HepG2 (cell line): ENCODE data around the gene CACNA1D. TPM values are rescaled to one million over a fixed set of nuclear protein-coding genes. Genes with fewer than 3 reads are reported as not detected.
A peak's percentile ranks its signal among the peaks of the same experiment; 100 is the strongest.

Source experiments
- ATM ChIP-seq: fragments of 450-650 bp; IDR thresholded peaks from 2 replicates; pipeline ENCODE4 v1.7.1; 2017; ENCODE audit warnings: mild to moderate bottlenecking, borderline replicate concordance
- FOXO1 ChIP-seq: sonication (generic); formaldehyde crosslinking; IDR thresholded peaks from 2 replicates; pipeline ENCODE4 v1.4.0; 2020; ENCODE audit warnings: missing genetic modification reagents
- GTF2F1 ChIP-seq: fragments of 150-350 bp; IDR thresholded peaks from 2 replicates; pipeline ENCODE4 v1.6.1; 2014; ENCODE audit warnings: low read length
- HMGA1 ChIP-seq: sonication (generic); formaldehyde crosslinking; conservative IDR thresholded peaks from 2 replicates; pipeline ENCODE4 v1.4.0; 2020; ENCODE audit warnings: missing genetic modification reagents
- IRF1 ChIP-seq: sonication (generic); formaldehyde crosslinking; IDR thresholded peaks from 2 replicates; pipeline ENCODE4 v1.4.0; 2020; ENCODE audit warnings: low read depth, mild to moderate bottlenecking, missing genetic modification reagents
- KAT7 ChIP-seq: IDR thresholded peaks from 2 replicates; pipeline ENCODE4 v1.6.1; 2018; ENCODE audit warnings: borderline replicate concordance, missing compliant biosample characterization
- KDM5A ChIP-seq: fragments of 200-600 bp; sonication (generic); IDR thresholded peaks from 2 replicates; pipeline ENCODE4 v1.7.0; 2018; ENCODE audit warnings: antibody characterized with exemption, mild to moderate bottlenecking, low read length, borderline replicate concordance
- MAFG ChIP-seq: sonication (generic); formaldehyde crosslinking; IDR thresholded peaks from 2 replicates; pipeline ENCODE4 v1.5.1; 2020; ENCODE audit warnings: mild to moderate bottlenecking, missing genetic modification reagents
- MLLT10 ChIP-seq: sonication (generic); formaldehyde crosslinking; IDR thresholded peaks from 2 replicates; pipeline ENCODE4 v1.4.0; 2020; ENCODE audit warnings: missing genetic modification reagents
- NBN ChIP-seq: fragments of 450-650 bp; conservative IDR thresholded peaks from 2 replicates; pipeline ENCODE4 v1.6.1; 2017
- NCOA2 ChIP-seq: sonication (generic); formaldehyde crosslinking; IDR thresholded peaks from 2 replicates; pipeline ENCODE4 v1.8.0; 2022; ENCODE audit warnings: inconsistent platforms
- NFIC ChIP-seq: IDR thresholded peaks from 2 replicates; pipeline ENCODE4 v1.6.1; 2012; ENCODE audit warnings: mild to moderate bottlenecking, low read length, inconsistent platforms
- RAD51 ChIP-seq: fragments of 450-650 bp; IDR thresholded peaks from 2 replicates; pipeline ENCODE4 v1.6.1; 2016; ENCODE audit warnings: borderline replicate concordance
- RBAK ChIP-seq: sonication (generic); formaldehyde crosslinking; IDR thresholded peaks from 2 replicates; pipeline ENCODE4 v1.5.1; 2020; ENCODE audit warnings: mild to moderate bottlenecking, missing genetic modification reagents
- SRF ChIP-seq: IDR thresholded peaks from 2 replicates; pipeline ENCODE4 v1.6.1; 2011; ENCODE audit warnings: mild to moderate bottlenecking, low read depth, low read length, moderate library complexity
- TERF1 ChIP-seq: sonication (generic); formaldehyde crosslinking; IDR thresholded peaks from 2 replicates; pipeline ENCODE4 v1.8.0; 2022; ENCODE audit warnings: mild to moderate bottlenecking, missing genetic modification reagents, moderate library complexity
- TRIM24 ChIP-seq: sonication (generic); formaldehyde crosslinking; IDR thresholded peaks from 2 replicates; pipeline ENCODE4 v1.8.0; 2022; ENCODE audit warnings: mild to moderate bottlenecking, missing genetic modification reagents
- YEATS4 ChIP-seq: sonication (generic); formaldehyde crosslinking; IDR thresholded peaks from 2 replicates; pipeline ENCODE4 v1.4.0; 2020; ENCODE audit warnings: missing genetic modification reagents, borderline replicate concordance
- ZBTB42 ChIP-seq: sonication (generic); formaldehyde crosslinking; IDR thresholded peaks from 2 replicates; pipeline ENCODE4 v1.5.0; 2020; ENCODE audit warnings: mild to moderate bottlenecking, missing genetic modification reagents
- ZBTB7B ChIP-seq: sonication (generic); formaldehyde crosslinking; IDR thresholded peaks from 2 replicates; pipeline ENCODE4 v1.4.0; 2020; ENCODE audit warnings: missing genetic modification reagents
- ZFAT ChIP-seq: sonication (generic); formaldehyde crosslinking; conservative IDR thresholded peaks from 2 replicates; pipeline ENCODE4 v1.8.1; 2023; ENCODE audit warnings: missing genetic modification reagents, inconsistent platforms
- ZFYVE20 ChIP-seq: sonication (generic); formaldehyde crosslinking; IDR thresholded peaks from 2 replicates; pipeline ENCODE4 v1.8.0; 2023; ENCODE audit warnings: low read depth, mild to moderate bottlenecking, moderate library complexity, missing genetic modification reagents, borderline replicate concordance
- ZNF18 ChIP-seq: sonication (generic); formaldehyde crosslinking; IDR thresholded peaks from 2 replicates; pipeline ENCODE4 v1.8.0; 2022; ENCODE audit warnings: mild to moderate bottlenecking, missing genetic modification reagents; ENCODE audit not compliant: insufficient replicate concordance
- ZNF232 ChIP-seq: sonication (generic); formaldehyde crosslinking; IDR thresholded peaks from 2 replicates; pipeline ENCODE4 v1.4.0; 2020; ENCODE audit warnings: missing genetic modification reagents, borderline replicate concordance
- ZNF451 ChIP-seq: sonication (generic); formaldehyde crosslinking; IDR thresholded peaks from 2 replicates; pipeline ENCODE4 v1.5.0; 2020; ENCODE audit warnings: mild to moderate bottlenecking, missing genetic modification reagents
- ZNF572 ChIP-seq: sonication (generic); formaldehyde crosslinking; IDR thresholded peaks from 2 replicates; pipeline ENCODE4 v1.5.1; 2020; ENCODE audit warnings: mild to moderate bottlenecking, missing genetic modification reagents
- ZNF597 ChIP-seq: sonication (generic); formaldehyde crosslinking; IDR thresholded peaks from 2 replicates; pipeline ENCODE4 v1.5.0; 2020; ENCODE audit warnings: missing genetic modification reagents
- ZNF839 ChIP-seq: sonication (generic); formaldehyde crosslinking; IDR thresholded peaks from 2 replicates; pipeline ENCODE4 v1.4.0; 2020; ENCODE audit warnings: missing genetic modification reagents, mild to moderate bottlenecking, borderline replicate concordance
- polyA plus RNA-seq, 8 experiments: library from polyadenylated mRNA; depleted of rRNA in 3 of 8; stranded (reverse) in 7 of 8; unstranded in 1 of 8; fragments of >200 nt; fragmentation: Illumina TruSeq in 4 of 8; extraction: Trizol in 4 of 8; gene quantifications; 2 replicates each; pipeline versions ENCODE4 v1.2.1 to v1.2.3, GENCODE V29; 2011 to 2016; ENCODE audit warnings: low read depth in 4 of 8, missing spikeins in 1 of 8, mixed read lengths in 1 of 8; ENCODE audit not compliant: insufficient read depth in 1 of 8
- total RNA-seq, 5 experiments: library from RNA; depleted of rRNA; stranded (reverse); fragments of >200 nt; fragmentation: Illumina TruSeq; extraction: Trizol; gene quantifications; 2 replicates each; pipeline ENCODE4 v1.2.3, GENCODE V29; 2016; ENCODE audit warnings: low read depth in 1 of 5

The CACNA1D gene
- total and polyA plus RNA-seq, 2 of the 13 experiments (the other 11 are each of a cell fraction or from before 2014, with no cell fraction given) = 0.26 to 0.38 TPM

GRCh38 chr3:53844262-53845102, 350.1 kb downstream of the CACNA1D start (continued):
- TF ChIP-seq SRF (no peak), NBN (no peak), GTF2F1 (no peak), ZBTB42 (CRISPR knock-in tag) (no peak), ATM (no peak), ZNF572 (CRISPR knock-in tag) (no peak), YEATS4 (CRISPR knock-in tag) (peak; percentile 26; the same call in 1 of the 2 replicates), TERF1 (CRISPR knock-in tag) (0 out of 2 replicates have a peak, but pooled peaks have one; percentile 19), IRF1 (no peak), MAFG (no peak), NFIC (0 out of 2 replicates have a peak, but pooled peaks have one; percentile 48), MLLT10 (CRISPR knock-in tag) (0 out of 2 replicates have a peak, but pooled peaks have one; percentile 19), RBAK (no peak), ZNF232 (CRISPR knock-in tag) (no peak; the same call in 1 of the 2 replicates), KDM5A (no peak; the same call in 1 of the 2 replicates), ZBTB7B (CRISPR knock-in tag) (no peak), FOXO1 (CRISPR knock-in tag) (peak; percentile 27; the same call in 1 of the 2 replicates), ZFYVE20 (CRISPR knock-in tag) (no peak), KAT7 (no peak; the same call in 1 of the 2 replicates), HMGA1 (no peak), ZNF451 (CRISPR knock-in tag) (no peak), ZFAT (CRISPR knock-in tag) (no peak), ZNF597 (CRISPR knock-in tag) (no peak), ZNF18 (CRISPR knock-in tag) (no peak), RAD51 (no peak), TRIM24 (CRISPR knock-in tag) (no peak), NCOA2 (CRISPR knock-in tag) (peak; percentile 75; the same call in 1 of the 2 replicates), ZNF839 (CRISPR knock-in tag) (no peak)
